Measurements from ENCODE around the gene CAMK4. TPM values are rescaled to one million over a fixed set of nuclear protein-coding genes. Genes with fewer than 3 reads are reported as not detected.

Gene CAMK4
- total RNA-seq, 1 experiment from 2014 or later = not detected

Other genes with a start within 250 kb of the CAMK4 start
- gene TSLP, start 152.7 kb upstream of the CAMK4 start, total RNA-seq (2021) = not detected in 2 replicates
- 17.7 and 18.5 TPM in 2 replicates for gene WDR36, start 132.0 kb upstream of the CAMK4 start, total RNA-seq (2021)

Data from PC-9 (cell line).